Ectodermal cell (in vitro differentiated cells): ENCODE measurements around the gene CHST8.

Experiments used
- H3K27ac ChIP-seq: 2 replicates; pipeline ENCODE4 v1.7.0; 2013; ENCODE audit warnings: mild to moderate bottlenecking, low read depth, low read length; ENCODE audit not compliant: insufficient read depth, poor library complexity, severe bottlenecking
- H3K27me3 ChIP-seq: 2 replicates; pipeline ENCODE4 v1.7.0; 2013; ENCODE audit warnings: mild to moderate bottlenecking, low read length; ENCODE audit not compliant: insufficient read depth, control insufficient read depth, poor library complexity, severe bottlenecking
- H3K36me3 ChIP-seq: one replicate; pipeline ENCODE4 v1.7.0; 2013; ENCODE audit warnings: low read length; ENCODE audit not compliant: control insufficient read depth, insufficient read depth
- H3K4me1 ChIP-seq: one replicate; pipeline ENCODE4 v1.7.0; 2013; ENCODE audit warnings: low read length; ENCODE audit not compliant: control insufficient read depth, insufficient read depth
- H3K4me3 ChIP-seq: 2 replicates; pipeline ENCODE4 v1.7.0; 2013; ENCODE audit warnings: low read depth, low read length, control low read depth; ENCODE audit not compliant: insufficient read depth
- H3K9me3 ChIP-seq: 2 replicates; pipeline ENCODE4 v1.7.0; 2013; ENCODE audit warnings: mild to moderate bottlenecking, low read length, moderate library complexity; ENCODE audit not compliant: control insufficient read depth
- WGBS, 2 experiments: methylation state at CpG; one replicate each; pipeline ENCODE4 v1.1.7; 2013; ENCODE audit warnings: missing lambda C conversion rate in 2 of 2; 5-methylcytosine and 5-hydroxymethylcytosine counted together

Gene CHST8

DNA sequence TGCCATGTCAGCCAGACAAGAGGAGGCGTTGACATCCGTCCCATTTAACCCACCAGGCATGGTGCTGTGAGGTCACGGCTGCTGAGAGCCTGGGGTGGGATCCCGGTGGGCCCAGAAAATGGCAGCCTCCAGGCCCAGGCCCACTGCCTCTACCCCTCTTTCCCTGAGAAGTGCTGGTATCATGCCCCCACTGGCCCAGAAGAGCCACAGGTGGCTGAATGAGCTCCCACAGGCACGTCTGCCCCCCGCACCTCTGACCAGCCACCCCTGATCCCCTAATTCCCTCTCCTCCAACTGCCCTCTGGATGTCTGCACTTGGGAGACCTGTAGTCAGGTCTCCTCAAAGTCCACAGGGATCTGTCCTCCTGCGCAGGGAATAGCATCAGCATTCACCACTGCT, 137.6 kb downstream of the CHST8 start:
- no peaks in the 10 kb centered on the region for H3K36me3 ChIP-seq
- no peaks in the 10 kb centered on the region for H3K9me3 ChIP-seq
- no peaks in the 10 kb centered on the region for H3K27me3 ChIP-seq
- no peak overlapping the region for H3K4me3 ChIP-seq
- WGBS, 2 experiments: 89 to 92% methylated on average over 7 of the region's 7 CpGs
- no peak overlapping the region for H3K27ac ChIP-seq
- H3K4me1 ChIP-seq: peaks cover 15% of the 10 kb centered on the region

GRCh38 chr19:33763633-33764371, 142.0 kb downstream of the CHST8 start:
- Histone ChIP-seq H3K27ac (no peak overlapping the region), H3K9me3 (no peaks in the 10 kb centered on the region), H3K36me3 (no peaks in the 10 kb centered on the region), H3K4me1 (peaks cover under 1% of the 10 kb centered on the region), H3K4me3 (no peak overlapping the region), H3K27me3 (no peaks in the 10 kb centered on the region)
- WGBS, 2 experiments: 82 to 83% methylated on average over 11 of the region's 11 CpGs

GRCh38 chr19:33766623-33767022, 144.9 kb downstream of the CHST8 start:
- no peaks in the 10 kb centered on the region for H3K4me1 ChIP-seq
- no peaks in the 10 kb centered on the region for H3K27me3 ChIP-seq
- H3K27ac ChIP-seq: no peak overlapping the region
- H3K36me3 ChIP-seq: no peaks in the 10 kb centered on the region
- H3K4me3 ChIP-seq: no peak overlapping the region
- 89 to 91% methylated on average over 13 of the region's 13 CpGs for WGBS, 2 experiments
- no peaks in the 10 kb centered on the region for H3K9me3 ChIP-seq

DNA sequence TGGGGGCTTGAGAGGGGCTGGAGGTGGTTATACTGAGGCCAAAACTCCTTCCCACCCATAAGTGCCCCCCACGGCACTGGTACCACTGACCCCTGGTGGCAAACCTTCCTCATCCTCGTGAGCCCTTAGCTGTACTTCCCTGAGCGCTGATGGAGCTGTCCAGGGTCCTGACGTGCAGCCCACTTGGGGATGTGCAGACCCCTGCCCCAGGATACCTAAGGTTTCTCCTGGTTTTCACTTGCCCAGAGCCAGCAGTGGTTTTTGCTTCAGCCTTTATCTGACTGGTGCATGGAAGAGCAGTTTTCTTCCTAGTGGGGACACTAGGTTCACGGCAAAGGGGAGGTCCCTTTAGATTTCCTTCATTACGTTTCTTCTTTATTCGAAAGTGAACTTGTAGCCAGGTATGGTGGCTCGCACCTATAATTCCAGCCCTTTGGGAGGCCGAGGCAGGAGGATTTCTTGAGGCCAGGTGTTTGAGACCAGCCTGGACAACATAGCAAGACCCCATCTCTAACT, 146.2 kb downstream of the CHST8 start:
- Histone ChIP-seq H3K4me3 (no peak overlapping the region), H3K36me3 (no peaks in the 10 kb centered on the region), H3K27ac (no peak overlapping the region), H3K27me3 (no peaks in the 10 kb centered on the region), H3K4me1 (no peaks in the 10 kb centered on the region), H3K9me3 (no peaks in the 10 kb centered on the region)
- WGBS, 2 experiments: 47 to 52% methylated on average over 9 of the region's 9 CpGs

DNA sequence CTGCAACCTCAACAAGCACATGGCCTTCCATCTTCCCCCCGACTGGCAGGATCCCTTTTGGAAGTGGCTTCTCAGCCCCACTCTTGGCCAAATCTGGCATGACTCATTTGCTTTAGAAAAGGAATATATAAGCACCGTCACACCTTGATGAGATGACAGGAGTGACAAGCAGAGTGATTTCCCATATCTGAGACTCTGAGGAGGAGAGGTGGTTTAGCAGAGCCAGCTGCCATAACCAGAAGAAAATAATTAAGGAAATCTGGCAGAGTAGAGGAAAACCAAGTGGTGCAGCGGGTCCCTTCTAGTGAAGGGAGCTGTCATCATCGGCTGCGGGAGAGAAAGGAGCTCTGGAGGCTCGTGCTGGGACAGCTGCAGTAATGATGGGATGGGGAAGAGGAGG, 147.5 kb downstream of the CHST8 start:
- no peaks in the 10 kb centered on the region for H3K4me1 ChIP-seq
- no peaks in the 10 kb centered on the region for H3K27me3 ChIP-seq
- no peak overlapping the region for H3K4me3 ChIP-seq
- no peak overlapping the region for H3K27ac ChIP-seq
- no peaks in the 10 kb centered on the region for H3K9me3 ChIP-seq
- H3K36me3 ChIP-seq: no peaks in the 10 kb centered on the region
- WGBS, 2 experiments: 76 to 78% methylated on average over 6 of the region's 6 CpGs

DNA sequence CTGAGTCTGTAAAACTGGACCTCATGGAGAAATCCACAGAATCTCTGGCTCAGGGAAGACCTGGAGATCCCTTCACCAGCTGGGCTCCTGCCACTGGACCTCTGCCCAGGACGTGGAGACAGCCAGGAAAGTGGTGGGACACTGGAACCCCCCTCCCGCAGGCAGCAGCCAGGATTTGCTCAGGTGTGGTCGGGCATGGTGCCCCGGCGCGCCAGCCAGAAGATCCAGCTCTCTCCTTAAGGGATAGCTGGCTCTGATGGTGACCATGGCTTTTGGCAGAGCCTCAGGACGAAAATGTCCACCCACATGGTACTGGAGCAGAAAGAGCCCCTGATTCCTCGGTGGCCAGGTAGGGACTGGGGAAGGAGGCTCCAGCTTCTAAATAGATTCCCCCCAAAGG, 148.4 kb downstream of the CHST8 start:
- H3K27me3 ChIP-seq: no peaks in the 10 kb centered on the region
- 88 to 89% methylated on average over 8 of the region's 8 CpGs for WGBS, 2 experiments
- no peaks in the 10 kb centered on the region for H3K36me3 ChIP-seq
- no peaks in the 10 kb centered on the region for H3K9me3 ChIP-seq
- no peak overlapping the region for H3K4me3 ChIP-seq
- no peak overlapping the region for H3K27ac ChIP-seq
- no peaks in the 10 kb centered on the region for H3K4me1 ChIP-seq

DNA sequence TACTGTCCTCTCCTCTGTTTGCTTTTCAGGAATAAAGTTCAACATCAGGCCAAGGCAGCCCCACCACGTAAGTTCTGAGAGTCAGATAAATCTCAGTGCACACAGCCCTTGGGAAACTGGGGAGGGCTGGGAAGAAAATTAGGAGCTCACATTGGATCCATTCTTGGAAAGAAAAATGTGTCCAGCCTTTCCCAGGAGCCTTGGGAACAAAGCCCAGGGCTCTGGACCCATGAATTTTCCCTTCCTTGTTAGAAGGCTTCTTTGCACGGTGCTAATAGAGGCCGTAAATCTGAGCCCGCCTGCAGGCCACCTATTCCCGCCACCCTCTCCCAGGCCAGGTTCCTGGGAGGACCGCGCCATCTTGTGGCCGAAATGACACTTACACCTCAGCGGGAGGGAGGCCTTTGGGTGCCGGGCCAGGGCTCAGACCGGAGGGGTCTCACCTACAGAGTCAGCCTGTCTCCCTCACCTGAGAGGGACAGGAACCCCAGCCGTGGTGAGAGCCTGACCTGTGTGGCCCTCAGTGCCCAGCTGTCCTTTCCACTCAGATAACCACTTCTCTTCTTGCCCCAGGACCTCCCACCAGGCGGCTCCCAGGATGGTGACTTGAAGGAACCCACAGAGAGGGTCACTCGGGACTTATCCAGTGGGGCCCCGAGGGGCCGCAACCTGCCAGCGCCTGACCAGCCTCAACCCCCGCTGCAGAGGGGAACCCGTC, 149.8 kb downstream of the CHST8 start:
- H3K9me3 ChIP-seq: no peaks in the 10 kb centered on the region
- no peaks in the 10 kb centered on the region for H3K36me3 ChIP-seq
- H3K4me3 ChIP-seq: no peak overlapping the region

GRCh38 chr19:33772102-33772857, 150.5 kb downstream of the CHST8 start:
- Histone ChIP-seq H3K4me1 (no peaks in the 10 kb centered on the region), H3K9me3 (no peaks in the 10 kb centered on the region), H3K36me3 (no peaks in the 10 kb centered on the region), H3K4me3 (no peak overlapping the region), H3K27me3 (no peaks in the 10 kb centered on the region), H3K27ac (no peak overlapping the region)
- WGBS, 2 experiments: 95 to 96% methylated on average over 72 of the region's 72 CpGs

More for the DNA sequence above, 149.8 kb downstream of the CHST8 start:
- 48 to 51% methylated on average over 19 of the region's 19 CpGs for WGBS, 2 experiments
- Histone ChIP-seq H3K4me1 (no peaks in the 10 kb centered on the region), H3K27me3 (no peaks in the 10 kb centered on the region), H3K27ac (no peak overlapping the region)

DNA sequence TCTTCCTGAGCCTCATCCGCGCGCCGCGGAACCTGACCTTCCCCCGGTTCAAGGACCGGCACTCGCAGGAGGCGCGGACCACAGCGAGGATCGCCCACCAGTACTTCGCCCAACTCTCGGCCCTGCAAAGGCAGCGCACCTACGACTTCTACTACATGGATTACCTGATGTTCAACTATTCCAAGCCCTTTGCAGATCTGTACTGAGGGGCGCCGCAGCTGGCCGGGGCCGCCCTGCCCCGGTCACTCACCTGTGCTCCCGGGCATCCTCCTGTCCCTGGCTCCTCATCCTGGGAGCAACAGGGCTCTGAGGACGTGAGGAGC, 151.1 kb downstream of the CHST8 start:
- Histone ChIP-seq H3K4me3 (no peak overlapping the region), H3K27ac (no peak overlapping the region), H3K36me3 (no peaks in the 10 kb centered on the region), H3K4me1 (no peaks in the 10 kb centered on the region), H3K9me3 (no peaks in the 10 kb centered on the region), H3K27me3 (no peaks in the 10 kb centered on the region)
- WGBS, 2 experiments: 94 to 97% methylated on average over 23 of the region's 23 CpGs
